B cell (primary cell): Measurements from ENCODE around the gene PACRG. TPM values are rescaled to one million over a fixed set of nuclear protein-coding genes. Genes with fewer than 3 reads are reported as not detected.

Experiments
- ATAC-seq: fragments of 200-7000 bp; cut with Tn5 transposase; one replicate; pipeline ENCODE4 v1.10.0; 2021; ENCODE audit warnings: low read depth, mild to moderate bottlenecking, moderate number of reproducible peaks, moderate library complexity
- CTCF ChIA-PET: fragments of 350-600 bp; sonication (Branson Sonifier 250); formaldehyde crosslinking; loops from one replicate; lab custom pipeline; 2021; ENCODE audit warnings: antibody characterized with exemption, inconsistent platforms; lab: Charles Lee
- POLR2A ChIA-PET: fragments of 350-600 bp; sonication (Branson Sonifier 250); formaldehyde crosslinking; loops from one replicate; lab custom pipeline; 2021; ENCODE audit warnings: antibody characterized with exemption; lab: Charles Lee
- DNase-seq: peaks from one replicate; pipeline ENCODE4 v3.0.0; 2013
- H2AFZ ChIP-seq: 2 replicates; pipeline ENCODE4 v1.6.1; 2012; ENCODE audit warnings: mild to moderate bottlenecking, low read depth, low read length; ENCODE audit not compliant: insufficient read depth, poor library complexity, severe bottlenecking
- H3K27ac ChIP-seq, 2 donors: 1 replicate in 1 of 2; 2 replicates in 1 of 2; pipeline ENCODE4 v1.5.1; 2012 to 2013; ENCODE audit warnings: low read length in 2 of 2, mild to moderate bottlenecking in 2 of 2, moderate library complexity in 1 of 2
- H3K27me3 ChIP-seq, 4 experiments: fragments of 200-600 bp in 1 of 4; sonication (generic) in 1 of 4; replicated peaks in 1 of 4; 1 replicate in 2 of 4; 2 replicates in 2 of 4; pipeline versions ENCODE4 v1.6.1 to v1.7.0; 2013 to 2016; ENCODE audit warnings: low read length in 3 of 4, mild to moderate bottlenecking in 2 of 4, mixed read lengths in 1 of 4, moderate library complexity in 1 of 4; ENCODE audit not compliant: insufficient read depth in 4 of 4, control insufficient read depth in 3 of 4; ENCODE audit errors: control extremely low read depth in 1 of 4
- H3K36me3 ChIP-seq, 2 experiments: replicated peaks in 1 of 2; 1 replicate in 1 of 2; 2 replicates in 1 of 2; pipeline versions ENCODE4 v1.6.1 to v1.7.1; 2013; ENCODE audit warnings: low read length in 1 of 2; ENCODE audit not compliant: insufficient read depth in 2 of 2, control insufficient read depth in 1 of 2; ENCODE audit errors: control extremely low read depth in 1 of 2, extremely low read depth in 1 of 2
- H3K4me1 ChIP-seq, 2 donors: fragments of 200-600 bp in 1 of 2; sonication (generic) in 1 of 2; 1 replicate in 1 of 2; 2 replicates in 1 of 2; pipeline versions ENCODE4 v1.5.1 to v1.6.1; 2013 to 2017; ENCODE audit warnings: low read length in 2 of 2; ENCODE audit not compliant: control insufficient read depth in 2 of 2, insufficient read depth in 2 of 2
- H3K4me2 ChIP-seq: replicated peaks from 2 replicates; pipeline ENCODE3; 2012; ENCODE audit warnings: mild to moderate bottlenecking, low read depth, low read length; ENCODE audit not compliant: poor library complexity, severe bottlenecking
- H3K4me3 ChIP-seq, 5 experiments: fragments of 200-600 bp in 1 of 5; sonication (generic) in 1 of 5; 1 replicate in 3 of 5; 2 replicates in 2 of 5; pipeline versions ENCODE4 v1.5.1 to v1.7.0; 2011 to 2016; ENCODE audit warnings: low read length in 4 of 5, mild to moderate bottlenecking in 4 of 5, low read depth in 2 of 5, control low read depth in 1 of 5, moderate library complexity in 1 of 5; ENCODE audit not compliant: insufficient read depth in 1 of 5; ENCODE audit errors: control extremely low read depth in 1 of 5, extremely low read depth in 1 of 5
- H3K79me2 ChIP-seq: fragments of 200-600 bp; sonication (generic); one replicate; pipeline ENCODE4 v1.6.0; 2016; ENCODE audit warnings: low read length; ENCODE audit not compliant: control insufficient read depth, insufficient read depth
- H3K9ac ChIP-seq: fragments of 200-600 bp; sonication (generic); 2 replicates; pipeline ENCODE4 v1.6.1; 2017; ENCODE audit warnings: mild to moderate bottlenecking, low read length, moderate library complexity
- H3K9me3 ChIP-seq, 3 donors: one replicate each; pipeline versions ENCODE4 v1.6.1 to v1.7.1; 2013; ENCODE audit warnings: low read length in 2 of 3; ENCODE audit not compliant: control insufficient read depth in 2 of 3, insufficient read depth in 1 of 3; ENCODE audit errors: control extremely low read depth in 1 of 3
- H4K20me1 ChIP-seq: 2 replicates; pipeline ENCODE4 v1.6.0; 2012; ENCODE audit warnings: mild to moderate bottlenecking, low read length; ENCODE audit not compliant: insufficient read depth, control insufficient read depth, poor library complexity, severe bottlenecking
- H3K27ac Mint-ChIP-seq: one replicate; pipeline ENCODE4 v1.8.0; 2021; ENCODE audit warnings: mixed read lengths
- H3K27me3 Mint-ChIP-seq: one replicate; pipeline ENCODE4 v1.8.0; 2021; ENCODE audit warnings: mixed read lengths
- H3K4me1 Mint-ChIP-seq: one replicate; pipeline ENCODE4 v1.8.0; 2021; ENCODE audit warnings: mixed read lengths
- H3K4me3 Mint-ChIP-seq: one replicate; pipeline ENCODE4 v1.8.0; 2021; ENCODE audit warnings: mixed read lengths
- H3K9me3 Mint-ChIP-seq: one replicate; pipeline ENCODE4 v1.8.0; 2022; ENCODE audit warnings: mixed read lengths; ENCODE audit not compliant: insufficient read depth
- EZH2 ChIP-seq: IDR thresholded peaks from 2 replicates; pipeline ENCODE4 v1.6.1; 2012; ENCODE audit warnings: borderline replicate concordance, low read depth, mild to moderate bottlenecking, moderate library complexity, low read length; ENCODE audit not compliant: insufficient read depth, poor library complexity, severe bottlenecking
- WGBS: methylation state at CpG from one replicate; pipeline ENCODE4 v1.1.5; 2013; ENCODE audit warnings: missing lambda C conversion rate; ENCODE audit not compliant: insufficient coverage; 5-methylcytosine and 5-hydroxymethylcytosine counted together
- intact Hi-C: fragments of 100-400 bp; cut with micrococcal nuclease; formaldehyde crosslinking; loops from one replicate; pipeline ENCODE4 v1.10.0; 2022
- polyA plus RNA-seq: library from polyadenylated mRNA; depleted of rRNA; stranded (reverse); fragments of >200 nt; gene quantifications from 2 replicates; pipeline ENCODE4 v1.2.3, GENCODE V29; 2012
- total RNA-seq, 2 donors: library from RNA; stranded (reverse); fragments of 120-200 nt in 1 of 2; gene quantifications; 1 replicate in 1 of 2; 2 replicates in 1 of 2; pipeline versions ENCODE4 v1.2.3 to v1.2.4, GENCODE V29; 2013 to 2022
- TF ChIP-seq, protein P1 (sequence below): fragments of 200-600 bp; IDR thresholded peaks from one replicate; pipeline ENCODE4 v1.8.0; 2022; ENCODE audit warnings: antibody characterized with exemption, mild to moderate bottlenecking

PACRG gene
- total and polyA plus RNA-seq, 2 donors (not counting 1 experiment from before 2014, with no cell fraction given): not detected

DNA sequence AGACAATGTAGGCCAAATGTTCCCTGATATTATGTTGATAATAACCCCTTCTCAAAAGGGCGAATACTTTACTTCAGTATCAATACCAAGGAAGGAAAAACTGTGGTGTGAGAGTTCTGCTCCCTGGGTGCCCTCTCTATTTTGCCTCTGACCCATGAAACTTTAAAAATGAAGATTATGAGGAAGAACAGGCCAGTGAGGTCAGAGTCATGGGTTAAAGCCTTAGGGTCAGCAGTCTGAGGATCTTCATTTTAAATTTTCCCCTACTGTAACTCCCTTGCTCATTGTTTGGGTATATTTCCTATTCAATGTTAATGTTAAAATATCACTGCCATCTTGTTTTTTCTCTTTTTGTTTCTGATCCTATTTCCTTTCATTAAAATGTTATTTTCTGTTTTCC is 48.1 kb upstream of the PACRG start:
- Histone ChIP-seq H2AFZ (no peak overlapping the region), H3K4me2 (no peak overlapping the region), H3K27ac (no peak overlapping the region), H3K36me3 (no peaks in the 10 kb centered on the region), H3K27me3 (no peaks in the 10 kb centered on the region), H4K20me1 (no peaks in the 10 kb centered on the region), H3K9me3 (peaks cover 0 to 3% (median 0%) of the 10 kb centered on the region in 3 donors), H3K79me2 (no peaks in the 10 kb centered on the region), H3K9ac (no peak overlapping the region), H3K4me3 (no peak overlapping the region), H3K4me1 (no peaks in the 10 kb centered on the region)
- ChIA-PET POLR2A (no interaction called here), CTCF (no interaction called here)
- no peak for ATAC-seq
- DNase-seq: no peak
- intact Hi-C loops: no loop called here
- TF ChIP-seq, protein P1, sequence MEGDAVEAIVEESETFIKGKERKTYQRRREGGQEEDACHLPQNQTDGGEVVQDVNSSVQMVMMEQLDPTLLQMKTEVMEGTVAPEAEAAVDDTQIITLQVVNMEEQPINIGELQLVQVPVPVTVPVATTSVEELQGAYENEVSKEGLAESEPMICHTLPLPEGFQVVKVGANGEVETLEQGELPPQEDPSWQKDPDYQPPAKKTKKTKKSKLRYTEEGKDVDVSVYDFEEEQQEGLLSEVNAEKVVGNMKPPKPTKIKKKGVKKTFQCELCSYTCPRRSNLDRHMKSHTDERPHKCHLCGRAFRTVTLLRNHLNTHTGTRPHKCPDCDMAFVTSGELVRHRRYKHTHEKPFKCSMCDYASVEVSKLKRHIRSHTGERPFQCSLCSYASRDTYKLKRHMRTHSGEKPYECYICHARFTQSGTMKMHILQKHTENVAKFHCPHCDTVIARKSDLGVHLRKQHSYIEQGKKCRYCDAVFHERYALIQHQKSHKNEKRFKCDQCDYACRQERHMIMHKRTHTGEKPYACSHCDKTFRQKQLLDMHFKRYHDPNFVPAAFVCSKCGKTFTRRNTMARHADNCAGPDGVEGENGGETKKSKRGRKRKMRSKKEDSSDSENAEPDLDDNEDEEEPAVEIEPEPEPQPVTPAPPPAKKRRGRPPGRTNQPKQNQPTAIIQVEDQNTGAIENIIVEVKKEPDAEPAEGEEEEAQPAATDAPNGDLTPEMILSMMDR: no peak
- no peak for TF ChIP-seq EZH2
- Mint-ChIP-seq H3K4me1 (no peaks in the 10 kb centered on the region), H3K9me3 (peaks cover 3% of the 10 kb centered on the region), H3K27ac (no peak overlapping the region), H3K27me3 (no peaks in the 10 kb centered on the region), H3K4me3 (no peak overlapping the region)
- WGBS: no CpG with 5 or more reads among the region's 1 CpG

DNA sequence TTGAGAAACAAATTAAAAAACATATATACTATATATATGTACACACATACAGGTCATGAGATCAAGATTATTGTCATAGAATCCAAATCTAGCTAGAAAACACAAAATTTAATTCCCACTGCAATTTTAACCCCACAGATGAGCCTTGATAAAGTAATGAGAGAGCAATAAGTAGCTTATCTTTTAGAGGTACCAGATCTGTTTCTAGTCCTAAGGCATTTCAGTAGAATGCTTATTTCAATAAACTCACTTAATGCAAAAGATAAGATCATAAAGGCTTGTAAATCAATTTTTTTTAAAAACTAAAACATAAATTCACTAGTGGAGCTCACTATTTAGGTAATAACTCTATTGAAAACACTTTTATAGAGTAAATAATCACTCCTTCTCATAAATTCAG is 47.4 kb upstream of the PACRG start:
- no peaks in the 10 kb centered on the region for H3K27me3 Mint-ChIP-seq
- H3K4me3 ChIP-seq: no peak overlapping the region
- no peak overlapping the region for H3K27ac Mint-ChIP-seq
- H3K27me3 ChIP-seq: no peaks in the 10 kb centered on the region
- no peak for TF ChIP-seq EZH2
- TF ChIP-seq, protein P1: no peak
- H4K20me1 ChIP-seq: no peaks in the 10 kb centered on the region
- no peak overlapping the region for H3K4me3 Mint-ChIP-seq
- peaks cover 3% of the 10 kb centered on the region for H3K9me3 Mint-ChIP-seq
- CTCF ChIA-PET: no interaction called here
- H3K27ac ChIP-seq: no peak overlapping the region
- H3K79me2 ChIP-seq: no peaks in the 10 kb centered on the region
- intact Hi-C loops: no loop called here
- no peak for ATAC-seq
- no peaks in the 10 kb centered on the region for H3K4me1 ChIP-seq
- no peaks in the 10 kb centered on the region for H3K4me1 Mint-ChIP-seq
- H3K9me3 ChIP-seq: peaks cover 0 to 3% (median 0%) of the 10 kb centered on the region in 3 donors
- POLR2A ChIA-PET: no interaction called here
- DNase-seq: no peak
- H2AFZ ChIP-seq: no peak overlapping the region
- no peak overlapping the region for H3K9ac ChIP-seq
- H3K4me2 ChIP-seq: no peak overlapping the region
- H3K36me3 ChIP-seq: no peaks in the 10 kb centered on the region
